Endodermal cell (in vitro differentiated cells): ENCODE data around the gene PITPNC1. TPM values are rescaled to one million over a fixed set of nuclear protein-coding genes. Genes with fewer than 3 reads are reported as not detected.
"Not testable (repeated sequence)": the region's sequence is repeated elsewhere in the genome, so short reads cannot be mapped to it uniquely, and the experiment has no call there.

Source experiments
- DNase-seq: peaks from one replicate; pipeline ENCODE4 v3.0.0-alpha.2; 2017
- H3K27ac ChIP-seq: 2 replicates; pipeline ENCODE4 v1.5.1; 2013; ENCODE audit warnings: mild to moderate bottlenecking, low read depth, low read length, moderate library complexity
- H3K27me3 ChIP-seq: 2 replicates; pipeline ENCODE4 v1.6.1; 2013; ENCODE audit warnings: mild to moderate bottlenecking, low read length, moderate library complexity; ENCODE audit not compliant: insufficient read depth, control insufficient read depth, poor library complexity, severe bottlenecking
- H3K36me3 ChIP-seq: 2 replicates; pipeline ENCODE4 v1.7.0; 2013; ENCODE audit warnings: mild to moderate bottlenecking, low read length, moderate library complexity; ENCODE audit not compliant: control insufficient read depth, insufficient read depth
- H3K4me1 ChIP-seq: one replicate; pipeline ENCODE4 v1.7.0; 2013; ENCODE audit warnings: low read length; ENCODE audit not compliant: control insufficient read depth, insufficient read depth
- H3K4me3 ChIP-seq: 2 replicates; pipeline ENCODE4 v1.5.1; 2013; ENCODE audit warnings: mild to moderate bottlenecking, low read length, moderate library complexity
- H3K9ac ChIP-seq: 2 replicates; pipeline ENCODE4 v1.6.1; 2013; ENCODE audit warnings: mild to moderate bottlenecking, low read length, moderate library complexity; ENCODE audit not compliant: poor library complexity, severe bottlenecking; ENCODE audit errors: extremely low read depth
- H3K9me3 ChIP-seq: 2 replicates; pipeline ENCODE4 v1.6.1; 2013; ENCODE audit warnings: mild to moderate bottlenecking, low read length, moderate library complexity; ENCODE audit not compliant: control insufficient read depth
- H3K27ac Mint-ChIP-seq: 2 replicates; pipeline ENCODE4 v1.8.0; 2020; ENCODE audit warnings: mixed read lengths
- H3K27me3 Mint-ChIP-seq: 2 replicates; pipeline ENCODE4 v1.8.0; 2021; ENCODE audit warnings: mild to moderate bottlenecking, mixed read lengths; ENCODE audit not compliant: insufficient read depth
- H3K36me3 Mint-ChIP-seq: 2 replicates; pipeline ENCODE4 v1.8.0; 2020; ENCODE audit warnings: low read depth, mixed read lengths
- H3K4me1 Mint-ChIP-seq: 2 replicates; pipeline ENCODE4 v1.8.0; 2020; ENCODE audit warnings: mixed read lengths
- H3K4me3 Mint-ChIP-seq: 2 replicates; pipeline ENCODE4 v1.8.0; 2020; ENCODE audit warnings: mild to moderate bottlenecking, moderate library complexity, mixed read lengths
- H3K9me3 Mint-ChIP-seq: 2 replicates; pipeline ENCODE4 v1.8.0; 2020; ENCODE audit warnings: mild to moderate bottlenecking, mixed read lengths
- CTCF ChIP-seq: fragments of 200-600 bp; sonication (generic); conservative IDR thresholded peaks from 2 replicates; pipeline ENCODE4 v1.5.0; 2021; ENCODE audit warnings: antibody characterized with exemption, mild to moderate bottlenecking
- WGBS, 2 experiments: methylation state at CpG; one replicate each; pipeline versions ENCODE4 v1.1.5 to v1.1.7; 2013; ENCODE audit warnings: missing lambda C conversion rate in 2 of 2, mixed read lengths in 1 of 2; ENCODE audit not compliant: insufficient coverage in 1 of 2, insufficient read length in 1 of 2; 5-methylcytosine and 5-hydroxymethylcytosine counted together
- total RNA-seq, 2 donors: library from RNA; stranded (reverse); fragmentation: NEBNext Ultra II Directional in 1 of 2; extraction: Animal tissue kit (Norgen Biotek cat#: 25700) in 1 of 2; gene quantifications; 2 replicates in 1 of 2; 3 replicates in 1 of 2; pipeline ENCODE4 v1.2.1, GENCODE V29; 2021

The PITPNC1 gene
- total RNA-seq, 2 donors from 2014 or later = 28.9 to 36.4 TPM

GRCh38 chr17:67577429-67578141 lies 200.5 kb downstream of the PITPNC1 start:
- no peaks in the 10 kb centered on the region for H3K4me1 Mint-ChIP-seq
- TF ChIP-seq CTCF = no peak
- Histone ChIP-seq H3K36me3 (peaks cover 11% of the 10 kb centered on the region), H3K4me1 (no peaks in the 10 kb centered on the region), H3K27me3 (no peaks in the 10 kb centered on the region), H3K9me3 (no peaks in the 10 kb centered on the region), H3K4me3 (no peak overlapping the region), H3K9ac (no peak overlapping the region), H3K27ac (peak overlapping the region; percentile 92)
- no peaks in the 10 kb centered on the region for H3K9me3 Mint-ChIP-seq
- no peaks in the 10 kb centered on the region for H3K27me3 Mint-ChIP-seq
- H3K27ac Mint-ChIP-seq = no peak overlapping the region
- 85 to 90% methylated on average over 4 to 7 of the region's 8 CpGs for WGBS, 2 experiments
- no peak overlapping the region for H3K4me3 Mint-ChIP-seq
- H3K36me3 Mint-ChIP-seq = peaks cover 16% of the 10 kb centered on the region
- no peak for DNase-seq

DNA sequence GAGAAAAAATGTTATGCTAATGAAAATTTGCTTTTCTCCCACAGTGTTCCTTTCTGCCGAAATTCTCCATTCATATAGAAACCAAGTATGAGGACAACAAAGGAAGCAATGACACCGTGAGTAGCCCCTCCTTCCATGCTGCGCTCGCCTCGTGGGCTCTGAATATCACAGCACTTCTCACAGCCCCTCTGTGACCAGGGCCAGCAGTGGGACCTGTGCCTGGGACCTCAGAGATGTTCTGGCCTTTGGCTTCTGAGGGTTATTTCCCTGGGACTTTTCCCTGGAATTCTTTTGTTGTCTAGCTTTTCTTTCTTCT lies 201.0 kb downstream of the PITPNC1 start:
- Mint-ChIP-seq H3K36me3 (peaks cover 15% of the 10 kb centered on the region), H3K27ac (peak overlapping the region; percentile 29), H3K4me3 (no peak overlapping the region), H3K4me1 (no peaks in the 10 kb centered on the region), H3K9me3 (no peaks in the 10 kb centered on the region), H3K27me3 (no peaks in the 10 kb centered on the region)
- peak overlapping the region; percentile 92 for H3K27ac ChIP-seq
- H3K4me1 ChIP-seq = no peaks in the 10 kb centered on the region
- H3K4me3 ChIP-seq = no peak overlapping the region
- H3K9me3 ChIP-seq = no peaks in the 10 kb centered on the region
- peak; percentile 41 for DNase-seq
- WGBS, 2 experiments = 86 to 95% methylated on average over 4 to 5 of the region's 5 CpGs
- H3K9ac ChIP-seq = no peak overlapping the region
- TF ChIP-seq CTCF = no peak
- H3K27me3 ChIP-seq = no peaks in the 10 kb centered on the region
- peaks cover 11% of the 10 kb centered on the region for H3K36me3 ChIP-seq

- not testable (repeated sequence) for H3K27me3 ChIP-seq, H3K9ac ChIP-seq, H3K4me1 ChIP-seq, H3K4me3 Mint-ChIP-seq, H3K9me3 ChIP-seq, H3K27me3 Mint-ChIP-seq, H3K4me1 Mint-ChIP-seq, H3K4me3 ChIP-seq, H3K9me3 Mint-ChIP-seq
- H3K27ac Mint-ChIP-seq = peak overlapping the region; percentile 29
- H3K36me3 Mint-ChIP-seq = peaks cover 15% of the 10 kb centered on the region
- 92 to 98% methylated on average over 4 to 9 of the region's 9 CpGs for WGBS, 2 experiments
- Histone ChIP-seq H3K36me3 (peaks cover 11% of the 10 kb centered on the region), H3K27ac (peak overlapping the region; percentile 92)
- peak; percentile 26 for DNase-seq
Observed at GRCh38 chr17:67578679-67579405, 201.8 kb downstream of the PITPNC1 start.
